OCI-LY1 (cell line): ENCODE results near the gene HMCN2.

ENCODE experiments used
- H2AFZ ChIP-seq: fragments of 200-600 bp; sonication (generic), shearing (Covaris generic); 2 replicates; pipeline ENCODE4 v1.6.0; 2014; ENCODE audit warnings: antibody characterized with exemption, mild to moderate bottlenecking, low read length
- H3F3A ChIP-seq: fragments of 200-600 bp; sonication (generic), shearing (Covaris generic); 2 replicates; pipeline ENCODE4 v1.6.0; 2014; ENCODE audit warnings: mild to moderate bottlenecking, antibody characterized with exemption, low read length, moderate library complexity; ENCODE audit not compliant: insufficient read depth
- H3K27ac ChIP-seq: fragments of 200-600 bp; sonication (generic); 2 replicates; pipeline ENCODE4 v1.5.1; 2014; ENCODE audit warnings: low read length, mixed run types, mild to moderate bottlenecking, low read depth; ENCODE audit not compliant: poor library complexity, severe bottlenecking
- H3K27me3 ChIP-seq: fragments of 200-600 bp; sonication (generic); 2 replicates; pipeline ENCODE4 v1.6.0; 2014; ENCODE audit warnings: antibody characterized with exemption, mild to moderate bottlenecking, low read length, moderate library complexity; ENCODE audit not compliant: insufficient read depth
- H3K36me3 ChIP-seq: fragments of 200-600 bp; sonication (generic); 2 replicates; pipeline ENCODE4 v1.6.1; 2014; ENCODE audit warnings: mild to moderate bottlenecking, antibody characterized with exemption, low read length, moderate library complexity, mixed read lengths; ENCODE audit not compliant: insufficient read depth
- H3K4me1 ChIP-seq: fragments of 200-600 bp; sonication (generic); 2 replicates; pipeline ENCODE4 v1.5.1; 2014; ENCODE audit warnings: mild to moderate bottlenecking, low read length, moderate library complexity; ENCODE audit not compliant: insufficient read depth, severe bottlenecking
- H3K4me2 ChIP-seq: fragments of 200-600 bp; sonication (generic), shearing (Covaris generic); 2 replicates; pipeline ENCODE4 v1.6.1; 2014; ENCODE audit warnings: low read length
- H3K4me3 ChIP-seq: fragments of 200-600 bp; sonication (generic); 2 replicates; pipeline ENCODE4 v1.5.1; 2014; ENCODE audit warnings: low read length, low read depth, mild to moderate bottlenecking, mixed read lengths; ENCODE audit not compliant: poor library complexity, severe bottlenecking
- H3K79me2 ChIP-seq: fragments of 200-600 bp; shearing (Covaris generic); 2 replicates; pipeline ENCODE4 v1.6.1; 2016; ENCODE audit warnings: mixed run types, low read length, mixed read lengths; ENCODE audit not compliant: insufficient read depth
- H3K9ac ChIP-seq: fragments of 200-600 bp; sonication (generic), shearing (Covaris generic); 2 replicates; pipeline ENCODE4 v1.6.1; 2014; ENCODE audit warnings: mild to moderate bottlenecking, low read length, mixed read lengths
- H3K9me2 ChIP-seq: fragments of 200-600 bp; sonication (generic), shearing (Covaris generic); 2 replicates; pipeline ENCODE4 v1.6.1; 2014; ENCODE audit warnings: low read depth, mild to moderate bottlenecking, low read length, mixed read lengths
- H3K9me3 ChIP-seq: fragments of 200-600 bp; shearing (Covaris generic); 2 replicates; pipeline ENCODE4 v1.6.1; 2014; ENCODE audit warnings: low read length, mixed read lengths
- H4K20me1 ChIP-seq: fragments of 200-600 bp; sonication (generic), shearing (Covaris generic); 2 replicates; pipeline ENCODE4 v1.6.0; 2016; ENCODE audit warnings: mild to moderate bottlenecking, low read length; ENCODE audit not compliant: insufficient read depth
- EZH2 ChIP-seq: fragments of 200-600 bp; sonication (generic), shearing (Covaris generic); IDR thresholded peaks from 2 replicates; pipeline ENCODE4 v1.8.0; 2017; ENCODE audit warnings: borderline replicate concordance, mixed run types, mild to moderate bottlenecking, antibody characterized with exemption, low read length, moderate library complexity, mixed read lengths
- TF ChIP-seq, protein P1 (sequence below): fragments of 200-600 bp; sonication (generic), shearing (Covaris generic); IDR thresholded peaks from 2 replicates; pipeline ENCODE4 v1.5.1; 2017; ENCODE audit warnings: mild to moderate bottlenecking, antibody characterized with exemption, low read length, moderate library complexity, mixed read lengths

The HMCN2 gene

DNA sequence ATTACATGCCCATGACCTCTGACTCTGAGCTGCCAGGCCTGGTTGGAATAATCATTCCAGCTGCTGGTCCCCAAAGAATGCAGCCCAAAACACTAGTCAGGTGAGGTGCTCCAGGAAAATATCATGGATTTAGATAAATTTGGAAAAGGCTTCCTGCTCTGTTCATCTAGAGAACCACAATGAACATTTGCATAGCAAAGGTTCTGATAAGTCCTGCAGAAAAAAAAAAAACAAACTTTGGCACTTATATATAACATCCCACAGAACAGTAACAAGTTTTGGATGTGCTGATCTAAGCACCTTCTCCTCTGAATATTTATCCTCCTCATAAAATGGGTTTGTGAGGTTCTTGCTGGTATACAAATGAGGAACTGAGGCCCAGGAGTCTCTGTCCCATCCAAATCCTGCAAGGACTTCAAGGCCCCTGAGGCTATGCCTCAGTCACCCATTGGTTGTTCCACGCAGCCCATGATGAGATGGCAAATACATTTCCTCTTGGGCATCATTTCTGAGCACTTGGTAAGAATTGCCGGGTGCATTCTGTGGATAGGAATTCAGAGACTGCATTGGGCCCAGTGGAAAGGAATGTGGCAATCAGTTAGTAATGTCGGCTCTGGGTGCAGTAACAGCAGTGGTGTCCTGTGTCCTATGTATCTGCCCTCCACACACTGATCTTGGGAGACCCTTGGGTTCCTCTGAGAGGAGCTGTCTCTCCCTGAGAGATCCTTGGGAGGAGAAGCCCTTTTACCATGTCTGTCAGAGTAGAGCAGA is 105.8 kb downstream of the HMCN2 start:
- Histone ChIP-seq H3K27me3 (no peaks in the 10 kb centered on the region; the same call in 1 of the 2 replicates), H3K4me1 (no peaks in the 10 kb centered on the region), H3K36me3 (no peaks in the 10 kb centered on the region), H3K27ac (no peak overlapping the region), H2AFZ (no peak overlapping the region), H3K4me3 (no peak overlapping the region), H3K9ac (no peak overlapping the region), H3K9me3 (no peaks in the 10 kb centered on the region), H3F3A (no peaks in the 10 kb centered on the region), H3K79me2 (no peaks in the 10 kb centered on the region), H3K9me2 (no peaks in the 10 kb centered on the region), H3K4me2 (no peak overlapping the region), H4K20me1 (no peaks in the 10 kb centered on the region)
- TF ChIP-seq, protein P1, sequence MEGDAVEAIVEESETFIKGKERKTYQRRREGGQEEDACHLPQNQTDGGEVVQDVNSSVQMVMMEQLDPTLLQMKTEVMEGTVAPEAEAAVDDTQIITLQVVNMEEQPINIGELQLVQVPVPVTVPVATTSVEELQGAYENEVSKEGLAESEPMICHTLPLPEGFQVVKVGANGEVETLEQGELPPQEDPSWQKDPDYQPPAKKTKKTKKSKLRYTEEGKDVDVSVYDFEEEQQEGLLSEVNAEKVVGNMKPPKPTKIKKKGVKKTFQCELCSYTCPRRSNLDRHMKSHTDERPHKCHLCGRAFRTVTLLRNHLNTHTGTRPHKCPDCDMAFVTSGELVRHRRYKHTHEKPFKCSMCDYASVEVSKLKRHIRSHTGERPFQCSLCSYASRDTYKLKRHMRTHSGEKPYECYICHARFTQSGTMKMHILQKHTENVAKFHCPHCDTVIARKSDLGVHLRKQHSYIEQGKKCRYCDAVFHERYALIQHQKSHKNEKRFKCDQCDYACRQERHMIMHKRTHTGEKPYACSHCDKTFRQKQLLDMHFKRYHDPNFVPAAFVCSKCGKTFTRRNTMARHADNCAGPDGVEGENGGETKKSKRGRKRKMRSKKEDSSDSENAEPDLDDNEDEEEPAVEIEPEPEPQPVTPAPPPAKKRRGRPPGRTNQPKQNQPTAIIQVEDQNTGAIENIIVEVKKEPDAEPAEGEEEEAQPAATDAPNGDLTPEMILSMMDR, result no peak
- TF ChIP-seq EZH2, result no peak

DNA sequence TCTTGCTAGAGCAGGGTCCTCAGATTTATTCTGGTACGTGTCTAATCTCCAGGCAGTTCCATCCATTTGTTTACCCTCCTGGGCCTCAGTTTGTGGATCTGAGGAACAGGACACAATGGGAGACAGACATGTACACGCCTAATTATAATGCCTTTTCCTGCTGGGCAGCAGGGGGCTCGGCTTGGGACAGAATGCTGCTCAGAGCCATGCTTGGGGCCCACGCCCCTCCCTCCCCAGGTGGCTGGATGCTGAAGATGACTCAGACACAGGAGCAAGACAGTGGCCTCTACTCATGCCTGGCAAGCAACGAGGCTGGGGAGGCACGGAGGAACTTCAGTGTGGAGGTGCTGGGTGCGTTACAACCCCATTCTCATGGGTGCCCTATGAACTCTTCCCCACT is 106.5 kb downstream of the HMCN2 start:
- no peaks in the 10 kb centered on the region for H3K9me3 ChIP-seq
- H3K4me1 ChIP-seq, result no peaks in the 10 kb centered on the region
- no peak overlapping the region for H3K27ac ChIP-seq
- no peak for TF ChIP-seq EZH2
- TF ChIP-seq, protein P1, result no peak
- H3K4me3 ChIP-seq, result no peak overlapping the region
- no peaks in the 10 kb centered on the region for H4K20me1 ChIP-seq
- no peaks in the 10 kb centered on the region for H3K36me3 ChIP-seq
- H3K4me2 ChIP-seq, result no peak overlapping the region
- no peak overlapping the region for H3K9ac ChIP-seq
- H3K79me2 ChIP-seq, result no peaks in the 10 kb centered on the region
- H3F3A ChIP-seq, result no peaks in the 10 kb centered on the region
- no peak overlapping the region for H2AFZ ChIP-seq
- H3K9me2 ChIP-seq, result no peaks in the 10 kb centered on the region
- H3K27me3 ChIP-seq, result no peaks in the 10 kb centered on the region; the same call in 1 of the 2 replicates

DNA sequence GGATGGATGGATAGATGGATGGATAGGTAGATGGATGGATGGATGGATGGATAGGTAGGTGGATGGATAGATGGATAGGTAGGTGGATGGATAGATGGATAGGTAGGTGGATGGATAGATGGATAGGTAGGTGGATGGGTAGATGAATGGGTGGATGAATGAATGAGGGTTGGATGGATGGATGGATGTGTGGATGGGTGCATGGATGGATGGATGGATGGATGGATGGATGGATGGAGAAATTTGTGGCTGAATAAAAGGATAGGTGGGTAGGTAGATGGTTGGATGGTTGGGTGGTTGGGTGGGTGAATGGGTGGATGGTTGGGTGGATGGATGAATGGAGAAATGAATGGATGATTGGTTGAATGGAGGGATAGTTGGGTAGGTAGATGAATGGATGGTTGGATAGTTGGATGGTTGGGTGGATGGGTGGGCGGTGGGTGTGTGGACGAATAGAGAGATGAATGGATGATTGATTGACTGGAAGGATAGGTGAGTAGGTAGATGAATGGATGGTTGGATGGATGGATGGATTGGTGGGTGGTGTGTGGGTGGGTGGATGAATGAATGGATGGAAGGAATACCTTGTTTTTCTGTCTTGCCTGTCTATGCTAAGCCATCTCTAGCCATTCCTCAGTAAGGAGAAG is 108.2 kb downstream of the HMCN2 start:
- no peaks in the 10 kb centered on the region for H3K9me2 ChIP-seq
- H3K9me3 ChIP-seq, result no peaks in the 10 kb centered on the region
- no peak overlapping the region for H3K4me3 ChIP-seq
- H3K36me3 ChIP-seq, result no peaks in the 10 kb centered on the region
- H3K27me3 ChIP-seq, result no peaks in the 10 kb centered on the region; the same call in 1 of the 2 replicates
- no peaks in the 10 kb centered on the region for H3F3A ChIP-seq
- no peak overlapping the region for H3K4me2 ChIP-seq
- no peak overlapping the region for H2AFZ ChIP-seq
- H3K79me2 ChIP-seq, result no peaks in the 10 kb centered on the region
- H4K20me1 ChIP-seq, result no peaks in the 10 kb centered on the region
- no peak for TF ChIP-seq EZH2
- TF ChIP-seq, protein P1, result no peak
- no peak overlapping the region for H3K9ac ChIP-seq
- H3K27ac ChIP-seq, result no peak overlapping the region
- H3K4me1 ChIP-seq, result no peaks in the 10 kb centered on the region
